Activated T-cell treated with anti-CD3 and anti-CD28 coated beads, Interleukin-2, amount 50 U/mL, for 4 hours (primary cell): ENCODE results near the gene MON1B. TPM values are rescaled to one million over a fixed set of nuclear protein-coding genes. Genes with fewer than 3 reads are reported as not detected.
A peak's percentile ranks its signal among the peaks of the same experiment; 100 is the strongest.

Experiments used
- ATAC-seq, 2 donors: fragments of 200-7000 bp; cut with Tn5 transposase; one replicate each; pipeline ENCODE4 v1.10.0; 2021
- DNase-seq: peaks from one replicate; pipeline ENCODE4 v3.0.0-alpha.2; 2020
- H3K27me3 Mint-ChIP-seq: one replicate; pipeline ENCODE4 v1.8.0; 2021; ENCODE audit warnings: low read depth, mixed read lengths
- H3K36me3 Mint-ChIP-seq: one replicate; pipeline ENCODE4 v1.8.0; 2022; ENCODE audit warnings: mixed read lengths; ENCODE audit not compliant: insufficient read depth
- H3K4me1 Mint-ChIP-seq: one replicate; pipeline ENCODE4 v1.8.0; 2021; ENCODE audit warnings: low read depth, mixed read lengths
- H3K4me3 Mint-ChIP-seq: one replicate; pipeline ENCODE4 v1.8.0; 2021; ENCODE audit warnings: mild to moderate bottlenecking, moderate library complexity, mixed read lengths
- H3K9me3 Mint-ChIP-seq: one replicate; pipeline ENCODE4 v1.8.0; 2021; ENCODE audit warnings: mixed read lengths
- total RNA-seq, 3 donors: library from RNA; stranded (reverse); gene quantifications; one replicate each; pipeline ENCODE4 v1.2.1, GENCODE V29; 2021

The MON1B gene
- total RNA-seq, 3 donors from 2014 or later: 67.6 to 71.3 (median 70.0) TPM

DNA sequence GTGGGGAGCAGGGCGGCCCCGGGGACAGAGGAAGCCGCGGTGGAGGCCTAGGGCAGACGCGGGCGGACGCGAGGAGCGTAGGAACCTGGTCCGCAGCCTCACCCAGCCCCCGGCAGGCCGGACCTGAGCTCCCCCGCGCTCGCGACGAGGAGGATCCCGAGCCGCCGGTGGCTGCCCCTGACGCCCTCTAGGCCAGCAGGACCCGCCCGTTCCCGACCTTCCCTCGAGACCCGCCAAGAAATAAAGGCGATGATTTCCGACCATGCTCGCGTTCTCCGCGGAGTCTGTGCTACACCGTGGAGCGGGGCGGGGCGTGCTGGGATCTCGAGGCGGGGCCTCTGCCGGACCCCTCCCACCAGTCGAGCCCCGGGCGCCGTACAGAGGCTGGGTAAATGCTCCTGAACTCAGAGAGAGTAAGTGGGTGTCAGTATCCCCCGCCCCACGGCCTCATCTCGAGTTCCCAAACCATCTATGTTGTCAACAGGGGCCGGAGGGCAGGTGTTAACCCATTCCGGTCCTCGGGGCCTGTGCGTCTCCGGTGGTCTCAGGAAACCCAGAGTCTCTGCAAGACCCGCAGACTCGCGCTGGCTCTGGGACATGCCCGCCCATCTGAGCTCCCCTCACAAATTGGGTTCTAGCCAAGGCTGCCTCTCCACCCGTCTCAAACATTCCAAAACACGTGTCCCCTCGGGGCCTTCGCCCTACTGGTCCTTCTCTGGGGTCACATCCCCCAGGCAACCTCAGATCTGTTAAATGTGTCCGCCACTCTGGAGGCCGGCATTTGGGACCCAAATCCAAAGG lies 22.0 kb downstream of the MON1B start:
- Mint-ChIP-seq H3K36me3 (no peaks in the 10 kb centered on the region), H3K9me3 (no peaks in the 10 kb centered on the region), H3K4me1 (peaks cover 13% of the 10 kb centered on the region), H3K4me3 (peak overlapping the region; percentile 79), H3K27me3 (no peaks in the 10 kb centered on the region)
- peak; percentile 80 to 86 for ATAC-seq
- DNase-seq: peak; percentile 70

DNA sequence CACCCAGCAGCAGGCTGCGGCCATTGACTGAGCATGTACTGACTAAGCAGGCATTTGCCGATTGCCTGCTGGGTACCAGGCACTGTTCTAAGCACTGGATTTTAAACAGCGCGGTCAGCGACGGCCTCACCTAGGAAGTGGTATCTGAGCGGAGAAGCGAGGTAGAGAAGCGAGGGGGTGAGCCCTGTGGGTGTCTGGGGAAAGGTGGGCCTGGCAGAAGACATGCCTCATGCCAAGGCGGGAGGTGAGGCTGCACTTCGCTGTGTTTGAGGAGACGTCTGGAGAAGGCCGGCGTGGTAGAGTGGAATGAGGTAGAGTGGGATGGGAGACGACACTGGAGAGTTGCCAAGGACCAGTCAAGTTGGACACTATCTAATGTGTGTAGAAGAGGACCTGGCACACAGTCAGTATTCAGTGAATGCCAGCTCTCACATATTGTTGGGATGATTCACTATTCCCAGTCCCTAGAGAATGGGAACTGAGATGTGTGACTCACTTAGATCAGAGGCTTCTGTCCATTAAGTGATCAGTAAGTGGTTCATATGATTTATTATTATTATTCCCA lies 22.6 kb downstream of the MON1B start:
- H3K36me3 Mint-ChIP-seq: no peaks in the 10 kb centered on the region
- no peaks in the 10 kb centered on the region for H3K9me3 Mint-ChIP-seq
- H3K4me1 Mint-ChIP-seq: peaks cover 13% of the 10 kb centered on the region
- H3K4me3 Mint-ChIP-seq: peak overlapping the region; percentile 79
- DNase-seq (no peak), ATAC-seq (no peak)
- H3K27me3 Mint-ChIP-seq: no peaks in the 10 kb centered on the region

DNA sequence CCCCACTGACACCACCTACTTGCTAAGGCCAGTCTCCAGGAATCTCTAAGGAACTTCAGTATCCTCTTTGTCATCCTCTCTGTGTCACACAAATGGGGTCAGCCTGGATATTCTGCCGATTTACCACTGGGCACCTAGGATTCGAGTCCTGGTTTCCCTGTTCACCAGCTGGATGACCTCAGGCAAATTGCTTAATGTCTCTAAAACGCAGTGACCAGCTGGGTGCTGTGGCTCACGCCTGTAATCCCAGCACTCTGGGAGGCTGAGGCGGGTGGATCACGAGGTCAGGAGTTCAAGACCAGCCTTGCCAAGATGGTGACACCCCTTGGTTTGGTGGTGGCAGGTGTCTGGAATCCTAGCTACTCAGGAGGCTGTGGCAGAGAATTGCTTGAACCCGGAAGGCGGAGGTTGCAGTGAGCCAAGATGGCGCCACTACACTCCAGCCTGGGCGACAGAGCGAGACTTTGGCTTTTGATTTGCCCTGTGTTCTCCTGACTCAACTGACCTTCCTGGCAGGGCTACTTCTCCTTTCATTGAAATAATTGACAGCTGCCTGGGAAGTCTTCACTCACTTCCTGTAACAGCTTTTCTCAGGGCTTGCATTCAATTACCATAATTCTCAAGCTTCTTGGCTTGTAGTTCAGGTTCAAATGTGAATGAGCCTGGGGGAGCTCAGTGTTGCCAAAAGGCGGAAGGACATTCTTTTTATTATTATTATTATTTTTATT lies 23.6 kb downstream of the MON1B start:
- no peak for ATAC-seq
- Mint-ChIP-seq H3K27me3 (no peaks in the 10 kb centered on the region), H3K36me3 (no peaks in the 10 kb centered on the region), H3K9me3 (no peaks in the 10 kb centered on the region), H3K4me3 (no peak overlapping the region), H3K4me1 (peaks cover 13% of the 10 kb centered on the region)
- DNase-seq: no peak

GRCh38 chr16:77219437-77219836 lies 28.4 kb downstream of the MON1B start:
- H3K4me3 Mint-ChIP-seq: no peak overlapping the region
- H3K27me3 Mint-ChIP-seq: no peaks in the 10 kb centered on the region
- no peaks in the 10 kb centered on the region for H3K9me3 Mint-ChIP-seq
- no peak for DNase-seq
- H3K36me3 Mint-ChIP-seq: no peaks in the 10 kb centered on the region
- no peak for ATAC-seq
- no peaks in the 10 kb centered on the region for H3K4me1 Mint-ChIP-seq

DNA sequence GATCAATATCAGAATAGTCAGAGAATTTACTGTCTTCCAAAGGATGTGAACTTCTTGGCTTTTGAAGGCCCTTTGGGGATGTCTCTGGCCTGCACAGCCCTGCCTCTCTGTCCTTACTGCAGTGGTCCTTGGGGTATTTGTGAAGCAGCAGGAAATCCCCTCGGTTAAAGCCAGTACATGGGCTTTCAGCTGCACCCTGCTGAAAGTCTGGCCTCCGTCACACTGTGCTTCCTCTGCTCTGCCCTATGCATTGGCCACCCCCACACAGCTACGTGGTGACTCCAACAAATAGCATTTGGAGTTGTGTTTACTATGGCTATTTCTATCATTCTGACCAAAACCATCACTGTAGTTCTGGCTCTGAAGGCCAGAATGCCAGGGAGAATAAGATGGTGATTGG lies 29.4 kb downstream of the MON1B start:
- H3K36me3 Mint-ChIP-seq: no peaks in the 10 kb centered on the region
- no peak for ATAC-seq
- no peaks in the 10 kb centered on the region for H3K4me1 Mint-ChIP-seq
- no peak overlapping the region for H3K4me3 Mint-ChIP-seq
- H3K9me3 Mint-ChIP-seq: no peaks in the 10 kb centered on the region
- peaks cover 2% of the 10 kb centered on the region for H3K27me3 Mint-ChIP-seq
- no peak for DNase-seq

GRCh38 chr16:77221482-77221881 lies 30.5 kb downstream of the MON1B start:
- peaks cover 2% of the 10 kb centered on the region for H3K27me3 Mint-ChIP-seq
- no peaks in the 10 kb centered on the region for H3K4me1 Mint-ChIP-seq
- no peak for ATAC-seq
- H3K4me3 Mint-ChIP-seq: no peak overlapping the region
- no peak for DNase-seq
- H3K9me3 Mint-ChIP-seq: no peaks in the 10 kb centered on the region
- H3K36me3 Mint-ChIP-seq: no peaks in the 10 kb centered on the region

DNA sequence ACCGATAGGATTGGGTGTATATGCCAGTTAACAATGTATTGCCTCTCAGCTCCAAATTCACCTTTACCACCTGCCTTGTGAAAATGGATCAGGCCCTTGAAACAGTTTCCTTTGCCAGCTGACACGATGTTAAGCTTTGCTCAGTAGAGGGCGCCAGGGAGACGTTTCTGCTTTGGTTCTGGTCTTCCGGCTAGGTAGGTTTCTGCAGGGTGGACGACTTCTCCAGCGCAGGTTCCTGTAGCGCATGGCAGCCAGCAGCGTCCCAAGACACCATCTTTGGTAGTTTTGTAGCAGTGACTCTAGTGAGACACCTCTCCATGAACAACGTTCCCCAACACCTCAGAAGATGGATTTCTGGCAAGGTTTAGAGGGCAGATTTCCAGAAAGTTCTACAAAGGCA lies 32.2 kb downstream of the MON1B start:
- Mint-ChIP-seq H3K36me3 (no peaks in the 10 kb centered on the region), H3K4me1 (no peaks in the 10 kb centered on the region), H3K27me3 (peaks cover 3% of the 10 kb centered on the region), H3K4me3 (no peak overlapping the region), H3K9me3 (no peaks in the 10 kb centered on the region)
- DNase-seq: no peak
- ATAC-seq: no peak

DNA sequence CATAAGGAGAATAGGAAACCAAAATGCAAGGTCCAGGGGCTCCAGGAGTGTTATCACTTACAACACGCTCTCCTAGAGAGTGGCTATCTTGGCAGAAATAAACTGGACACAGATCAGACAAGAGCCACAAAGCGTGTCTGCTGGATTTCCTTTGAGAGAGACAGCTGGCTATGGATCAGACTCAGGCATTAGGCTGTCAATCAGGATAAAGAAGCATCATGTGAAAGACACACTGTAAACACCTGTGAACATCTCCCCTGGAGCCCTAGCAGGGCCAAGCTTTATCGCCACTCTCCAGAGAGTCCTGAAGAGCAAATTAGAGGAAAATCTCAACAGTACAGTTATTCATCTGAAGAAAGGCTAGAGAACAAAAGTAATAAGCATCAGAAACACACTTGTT lies 34.2 kb downstream of the MON1B start:
- H3K9me3 Mint-ChIP-seq: no peaks in the 10 kb centered on the region
- no peaks in the 10 kb centered on the region for H3K36me3 Mint-ChIP-seq
- no peak for DNase-seq
- no peaks in the 10 kb centered on the region for H3K4me1 Mint-ChIP-seq
- peaks cover 9% of the 10 kb centered on the region for H3K27me3 Mint-ChIP-seq
- no peak overlapping the region for H3K4me3 Mint-ChIP-seq
- no peak for ATAC-seq

DNA sequence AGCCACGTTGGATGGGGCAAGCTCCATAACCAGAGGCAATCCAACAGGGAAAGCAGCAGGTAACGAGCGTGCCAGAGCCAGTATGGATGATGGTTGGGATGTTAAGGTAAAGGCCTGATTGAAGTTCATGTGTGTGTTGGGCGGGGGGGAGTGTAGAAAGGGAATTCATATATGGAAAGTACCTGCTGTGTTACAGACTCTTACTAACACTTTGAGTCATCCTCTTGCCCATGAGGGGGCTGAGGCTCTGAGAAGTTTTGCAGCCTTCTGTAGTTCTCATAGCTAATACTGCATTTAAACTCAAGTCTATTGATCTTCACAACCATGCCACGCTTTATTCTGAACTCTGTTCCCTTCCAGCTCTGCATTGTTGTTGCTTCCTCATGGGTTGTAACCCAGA lies 36.8 kb downstream of the MON1B start:
- Mint-ChIP-seq H3K36me3 (no peaks in the 10 kb centered on the region), H3K27me3 (peaks cover 13% of the 10 kb centered on the region), H3K9me3 (no peaks in the 10 kb centered on the region), H3K4me1 (no peaks in the 10 kb centered on the region), H3K4me3 (no peak overlapping the region)
- DNase-seq: no peak
- ATAC-seq: peak; percentile 52 to 65

GRCh38 chr16:77231047-77231446 lies 40.1 kb downstream of the MON1B start:
- Mint-ChIP-seq H3K9me3 (no peaks in the 10 kb centered on the region), H3K36me3 (no peaks in the 10 kb centered on the region), H3K4me3 (no peak overlapping the region), H3K4me1 (peaks cover 2% of the 10 kb centered on the region), H3K27me3 (peaks cover 21% of the 10 kb centered on the region)
- ATAC-seq (no peak), DNase-seq (no peak)

GRCh38 chr16:77233799-77234519 lies 43.0 kb downstream of the MON1B start:
- peaks cover 14% of the 10 kb centered on the region for H3K27me3 Mint-ChIP-seq

GRCh38 chr16:77234611-77235010 lies 43.6 kb downstream of the MON1B start:
- no peaks in the 10 kb centered on the region for H3K9me3 Mint-ChIP-seq
- no peak for ATAC-seq
- peaks cover 6% of the 10 kb centered on the region for H3K4me1 Mint-ChIP-seq
- H3K27me3 Mint-ChIP-seq: peaks cover 14% of the 10 kb centered on the region
- DNase-seq: no peak
- no peak overlapping the region for H3K4me3 Mint-ChIP-seq
- no peaks in the 10 kb centered on the region for H3K36me3 Mint-ChIP-seq

More at GRCh38 chr16:77233799-77234519, 43.0 kb downstream of the MON1B start:
- no peak for ATAC-seq
- H3K4me1 Mint-ChIP-seq: peaks cover 6% of the 10 kb centered on the region
- no peaks in the 10 kb centered on the region for H3K36me3 Mint-ChIP-seq
- no peak overlapping the region for H3K4me3 Mint-ChIP-seq
- H3K9me3 Mint-ChIP-seq: no peaks in the 10 kb centered on the region
- DNase-seq: no peak

- ATAC-seq (peak; percentile 97 to 99), DNase-seq (peak; percentile 87)
- no peaks in the 10 kb centered on the region for H3K9me3 Mint-ChIP-seq
- H3K4me1 Mint-ChIP-seq: peaks cover 6% of the 10 kb centered on the region
- H3K36me3 Mint-ChIP-seq: no peaks in the 10 kb centered on the region
- H3K4me3 Mint-ChIP-seq: peak overlapping the region; percentile 37
- H3K27me3 Mint-ChIP-seq: peaks cover 10% of the 10 kb centered on the region
Measured at GRCh38 chr16:77236063-77236511, 45.1 kb downstream of the MON1B start.

DNA sequence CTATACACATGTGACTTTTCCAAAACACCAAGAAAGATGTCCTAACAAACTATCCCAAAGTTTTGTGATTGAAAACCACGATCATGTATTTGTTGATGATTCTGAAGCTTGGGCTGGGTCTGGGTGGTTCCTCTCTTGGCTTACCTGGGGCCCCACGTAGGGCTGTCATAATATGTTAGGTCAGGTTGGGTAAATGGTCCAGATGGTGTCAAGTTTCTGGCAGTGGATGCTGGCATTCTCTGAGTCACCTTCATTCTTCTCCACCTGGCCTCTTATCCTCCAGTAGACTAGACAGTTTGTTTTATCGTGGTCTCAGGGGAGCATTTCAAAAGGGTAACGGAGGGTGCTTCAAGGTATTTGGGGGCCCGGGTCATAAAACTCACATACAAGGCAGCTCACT lies 47.6 kb downstream of the MON1B start:
- no peaks in the 10 kb centered on the region for H3K9me3 Mint-ChIP-seq
- ATAC-seq (no peak), DNase-seq (no peak)
- peaks cover 6% of the 10 kb centered on the region for H3K4me1 Mint-ChIP-seq
- H3K4me3 Mint-ChIP-seq: no peak overlapping the region
- no peaks in the 10 kb centered on the region for H3K36me3 Mint-ChIP-seq
- H3K27me3 Mint-ChIP-seq: peaks cover 6% of the 10 kb centered on the region
